Kasumi-1 (cell line): ENCODE data around the gene SERPINA3.
"Not testable (repeated sequence)": the region's sequence is repeated elsewhere in the genome, so short reads cannot be mapped to it uniquely, and the experiment has no call there.

ENCODE experiments used
- DNase-seq, 2 experiments: peaks; one replicate each; lab custom pipeline; 2025; lab: John Stamatoyannopoulos, UW

SERPINA3 gene

DNA sequence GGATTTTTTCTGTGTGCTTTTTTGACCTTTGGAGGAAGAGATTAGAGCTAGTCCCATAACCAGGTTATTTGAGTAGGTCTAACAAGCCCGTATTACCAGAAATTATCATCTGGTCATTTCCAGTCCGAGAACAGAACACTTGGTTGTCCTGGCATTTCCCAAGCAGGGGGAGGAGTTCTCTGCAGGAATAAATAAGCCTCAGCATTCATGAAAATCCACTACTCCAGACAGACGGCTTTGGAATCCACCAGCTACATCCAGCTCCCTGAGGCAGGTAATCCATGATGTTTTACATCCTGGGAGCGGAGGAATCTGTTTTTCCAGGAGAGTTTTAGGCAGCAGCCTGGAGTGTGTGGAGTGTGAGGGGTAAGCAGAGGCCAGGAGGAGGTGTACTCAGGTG, at the start of gene SERPINA3:
Gene SERPINA3, plus strand, starts transcription at position 218 of the 400 bp plus-strand sequence. CDS start 2,051 bp downstream, outside the sequence.
- no peak for DNase-seq

DNA sequence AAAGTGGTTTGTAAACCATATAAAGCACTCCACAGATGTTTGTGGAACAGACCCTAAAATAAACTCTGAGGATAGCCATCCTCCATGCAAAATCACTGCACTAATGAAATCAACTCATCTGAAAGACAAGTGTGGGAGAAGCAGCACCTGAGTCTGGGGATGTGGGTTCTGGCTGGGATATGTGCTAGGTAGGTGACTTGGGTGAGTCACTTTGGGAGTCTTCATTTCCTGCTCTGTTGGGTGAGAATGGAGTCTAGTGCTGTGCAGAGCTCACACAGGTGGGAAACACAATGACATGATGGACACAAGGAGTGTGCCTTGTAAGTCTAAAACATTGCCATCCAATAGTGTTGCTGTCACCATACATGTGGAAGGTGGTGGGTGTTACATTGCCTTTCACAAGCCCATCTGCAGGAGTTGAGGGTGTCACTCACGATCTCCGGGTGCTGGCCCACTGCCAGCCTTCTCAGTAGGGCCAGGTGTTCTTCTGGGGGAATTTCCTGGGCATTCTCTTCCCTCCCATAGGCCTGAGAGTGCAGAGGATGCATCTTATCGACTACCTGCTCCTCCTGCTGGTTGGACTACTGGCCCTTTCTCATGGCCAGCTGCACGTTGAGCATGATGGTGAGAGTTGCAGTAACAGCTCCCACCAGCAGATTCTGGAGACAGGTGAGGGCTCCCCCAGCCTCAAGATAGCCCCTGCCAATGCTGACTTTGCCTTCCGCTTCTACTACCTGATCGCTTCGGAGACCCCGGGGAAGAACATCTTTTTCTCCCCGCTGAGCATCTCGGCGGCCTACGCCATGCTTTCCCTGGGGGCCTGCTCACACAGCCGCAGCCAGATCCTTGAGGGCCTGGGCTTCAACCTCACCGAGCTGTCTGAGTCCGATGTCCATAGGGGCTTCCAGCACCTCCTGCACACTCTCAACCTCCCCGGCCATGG, 49.0 kb upstream of the SERPINA3 start:
- no peak for DNase-seq

DNA sequence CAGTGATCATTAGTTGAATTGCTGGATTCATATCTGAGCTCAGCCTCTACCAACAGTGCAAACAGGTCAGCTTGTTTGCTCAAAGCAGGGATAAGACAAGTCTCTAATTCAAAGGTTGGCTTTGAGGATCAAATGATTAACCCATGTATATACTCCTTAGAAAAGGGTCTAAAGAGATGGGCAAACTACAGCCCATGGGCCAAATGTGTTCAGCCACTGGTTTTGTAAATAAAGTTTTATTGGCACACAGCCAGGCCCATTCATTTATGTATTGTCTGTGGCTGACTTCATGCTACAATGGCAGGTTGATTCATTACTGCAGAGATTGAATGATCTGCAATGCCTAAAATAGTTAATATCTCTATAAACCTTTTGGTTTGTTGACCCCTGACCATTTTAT, 47.8 kb upstream of the SERPINA3 start:
- DNase-seq: no peak

DNA sequence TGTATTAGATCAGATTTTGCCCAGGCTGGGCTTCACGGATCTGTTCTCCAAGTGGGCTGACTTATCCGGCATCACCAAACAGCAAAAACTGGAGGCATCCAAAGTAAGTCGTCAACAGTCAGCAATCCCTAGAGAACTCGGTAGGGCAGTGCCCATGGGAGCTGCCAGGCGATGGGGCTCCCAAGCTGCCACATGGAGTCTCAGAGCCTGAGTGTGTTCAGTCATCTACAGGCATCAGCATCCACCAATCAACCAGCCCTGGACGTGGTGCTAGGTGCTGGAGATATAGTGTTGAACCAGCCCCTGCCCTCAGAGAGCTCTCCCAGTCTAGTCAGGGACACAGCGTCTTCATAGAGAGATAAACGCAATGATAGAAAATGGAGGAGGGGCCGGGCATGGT, 44.0 kb upstream of the SERPINA3 start:
- no peak for DNase-seq

DNA sequence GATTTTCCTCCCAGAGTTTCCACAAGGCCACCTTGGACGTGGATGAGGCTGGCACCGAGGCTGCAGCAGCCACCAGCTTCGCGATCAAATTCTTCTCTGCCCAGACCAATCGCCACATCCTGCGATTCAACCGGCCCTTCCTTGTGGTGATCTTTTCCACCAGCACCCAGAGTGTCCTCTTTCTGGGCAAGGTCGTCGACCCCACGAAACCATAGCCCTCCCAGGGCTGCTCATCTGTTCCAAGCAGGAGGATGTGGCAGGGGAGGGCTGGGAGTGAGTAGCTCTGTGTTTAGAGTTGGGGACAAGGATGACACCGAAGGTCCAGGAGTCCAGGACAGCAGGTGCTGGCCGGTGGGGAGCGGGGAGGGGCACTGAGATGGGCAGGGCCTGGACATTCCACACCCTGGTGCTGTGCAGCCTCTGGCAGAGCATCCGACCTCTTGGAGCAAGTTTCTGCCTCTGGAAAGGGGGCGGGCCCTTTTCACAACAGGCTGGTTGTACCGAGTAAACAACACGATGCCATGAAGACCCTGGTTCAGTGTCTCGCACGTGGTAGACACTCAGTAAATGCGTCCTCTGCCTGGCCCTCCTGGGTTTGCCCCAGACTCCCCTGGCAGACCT, 42.7 kb upstream of the SERPINA3 start:
- no peak for DNase-seq

DNA sequence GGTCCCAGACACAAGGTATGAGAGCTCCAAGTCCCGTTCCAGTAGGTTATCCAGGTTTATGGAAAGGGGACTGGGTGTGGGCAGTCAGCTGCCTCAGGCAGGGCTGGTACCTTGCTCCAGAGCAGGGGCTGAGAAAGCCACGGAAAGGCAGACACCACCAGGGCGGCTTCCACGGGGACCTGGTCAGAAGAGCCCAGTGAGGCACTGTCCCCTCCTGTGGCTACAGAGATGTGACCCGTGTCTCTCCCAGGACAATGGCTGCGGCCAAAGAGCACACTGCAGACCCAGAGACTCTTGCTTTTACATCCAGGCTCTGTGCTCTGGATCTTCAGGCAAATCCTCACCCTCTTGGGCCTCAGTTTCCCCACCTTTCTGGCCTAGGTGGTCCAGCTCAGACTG, 42.2 kb upstream of the SERPINA3 start:
- no peak for DNase-seq

DNA sequence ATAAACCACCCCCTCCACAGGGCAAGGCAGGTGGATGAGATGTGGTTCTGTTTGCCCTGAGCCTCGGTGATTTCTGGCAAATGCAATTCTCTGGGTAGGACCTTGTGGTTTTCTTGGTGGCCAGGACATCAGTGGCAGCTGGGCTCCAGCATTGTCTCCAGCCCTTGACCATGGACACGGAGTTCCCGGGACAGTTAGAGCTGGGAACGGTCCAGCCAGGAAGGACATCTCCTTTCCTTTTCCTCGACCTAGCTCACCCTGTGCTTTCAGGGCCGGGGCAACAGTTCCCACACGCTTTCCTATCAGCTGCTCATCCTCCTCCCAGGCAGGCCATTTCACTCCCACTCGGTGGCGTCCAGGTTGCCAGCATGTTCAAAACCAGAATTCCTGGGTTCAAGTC, 41.8 kb upstream of the SERPINA3 start:
- no peak for DNase-seq

DNA sequence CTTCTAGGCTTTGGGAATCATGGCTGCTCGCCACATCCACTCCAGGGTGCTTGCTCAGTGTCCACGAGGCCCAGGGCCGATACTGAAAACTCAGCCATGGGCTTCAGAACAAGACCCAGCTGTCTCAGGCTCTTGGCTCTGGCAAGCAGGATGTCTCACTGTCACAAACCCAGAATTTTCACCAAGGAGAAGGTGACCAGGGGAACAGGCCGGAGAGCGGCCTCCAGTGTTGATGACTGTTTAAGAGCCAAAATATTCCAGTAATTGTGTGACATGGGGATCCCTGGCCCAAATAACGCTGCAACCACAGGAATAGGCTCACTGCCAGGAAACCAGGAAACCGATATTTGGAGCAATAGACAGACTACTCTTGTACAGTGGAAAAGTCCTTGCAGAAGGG, 40.8 kb upstream of the SERPINA3 start:
- DNase-seq: no peak

DNA sequence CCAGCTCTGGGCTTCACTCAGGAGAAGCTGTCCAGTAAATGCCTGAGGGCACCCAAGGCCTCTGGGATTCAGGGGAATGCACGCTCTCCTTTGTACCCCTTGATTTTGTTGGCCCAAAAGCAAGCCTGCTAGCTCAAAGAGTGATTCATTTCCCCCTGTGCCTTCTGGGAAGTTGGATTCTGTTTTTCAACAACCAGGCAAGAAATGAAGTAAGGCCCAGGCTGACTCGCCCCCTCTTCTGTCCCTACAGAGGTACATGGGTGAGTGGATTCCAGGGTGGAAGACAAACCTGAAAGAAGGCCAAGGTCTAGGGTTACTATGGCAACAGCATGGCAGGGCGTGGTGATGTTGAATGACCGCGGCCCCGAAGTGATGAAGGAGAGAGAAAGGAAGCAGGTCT, 40.2 kb upstream of the SERPINA3 start:
- no peak for DNase-seq

DNA sequence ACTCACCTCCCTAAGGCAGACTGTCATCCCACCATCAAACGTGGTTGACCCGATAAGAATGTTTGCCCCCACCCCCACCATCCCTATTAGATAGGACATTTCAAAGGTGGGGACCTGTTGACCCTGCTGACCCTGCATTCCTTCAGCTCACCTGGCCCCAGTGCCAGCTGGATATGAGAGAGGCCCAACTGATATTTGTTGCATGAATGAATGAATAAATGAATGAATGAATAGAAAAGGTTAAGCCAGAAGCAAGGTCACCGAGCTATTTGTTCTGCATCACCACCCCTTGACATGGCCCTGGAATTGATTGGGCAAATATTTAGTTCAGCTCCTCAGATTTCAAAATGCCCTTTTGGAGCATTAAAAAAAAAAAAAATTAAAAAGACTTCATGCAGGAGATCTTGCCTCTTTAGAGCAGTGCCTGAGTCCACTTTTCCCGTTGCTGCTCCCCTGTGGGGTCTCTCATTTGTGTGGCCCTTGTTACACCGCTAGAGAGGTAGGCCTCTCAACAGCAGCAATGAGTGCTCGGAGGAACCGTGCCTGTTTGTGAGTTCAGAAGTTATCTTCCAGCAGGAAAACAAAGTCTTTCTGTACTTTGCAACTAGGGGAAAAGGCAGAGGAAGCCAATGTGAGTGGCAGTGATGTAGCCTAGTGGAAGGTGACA, 39.4 kb upstream of the SERPINA3 start:
- no peak for DNase-seq

DNA sequence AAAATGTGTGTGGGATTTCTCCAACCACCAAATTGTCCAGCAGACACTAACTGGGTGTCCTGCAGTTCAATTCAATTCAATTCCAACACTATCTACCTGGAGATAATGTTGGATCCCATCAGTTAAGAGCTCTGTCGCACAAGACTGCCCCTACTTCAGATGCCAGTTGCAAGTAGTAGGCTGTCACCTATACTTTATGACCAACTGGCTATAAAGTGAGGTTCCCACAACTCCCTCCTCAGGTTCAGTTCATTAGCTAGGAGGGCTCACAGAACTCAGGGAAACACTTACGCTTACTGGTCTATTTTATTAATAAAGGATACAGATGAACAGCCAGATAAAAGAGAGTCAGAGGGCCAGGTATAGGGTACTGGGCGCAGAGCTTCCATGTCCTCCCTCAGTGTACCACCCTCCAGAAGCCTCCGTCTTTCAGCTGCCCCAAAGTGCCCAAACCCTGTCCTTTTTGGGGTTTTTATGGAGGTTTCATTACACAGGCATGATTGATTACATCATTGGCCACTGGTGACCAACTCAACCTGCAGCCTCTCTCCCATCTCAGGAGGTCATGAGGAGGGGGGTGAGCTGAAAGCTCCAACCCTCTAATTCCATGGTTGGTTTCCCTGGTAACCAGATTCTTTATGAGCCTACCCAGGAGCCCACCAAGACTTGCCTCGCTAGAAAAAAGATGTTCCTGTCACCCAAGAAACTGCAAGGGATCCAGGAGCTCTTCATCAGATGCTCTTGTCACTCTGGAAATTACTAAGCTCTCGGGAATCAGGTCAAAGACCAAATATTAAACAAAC, 38.5 kb upstream of the SERPINA3 start:
- no peak for DNase-seq

DNA sequence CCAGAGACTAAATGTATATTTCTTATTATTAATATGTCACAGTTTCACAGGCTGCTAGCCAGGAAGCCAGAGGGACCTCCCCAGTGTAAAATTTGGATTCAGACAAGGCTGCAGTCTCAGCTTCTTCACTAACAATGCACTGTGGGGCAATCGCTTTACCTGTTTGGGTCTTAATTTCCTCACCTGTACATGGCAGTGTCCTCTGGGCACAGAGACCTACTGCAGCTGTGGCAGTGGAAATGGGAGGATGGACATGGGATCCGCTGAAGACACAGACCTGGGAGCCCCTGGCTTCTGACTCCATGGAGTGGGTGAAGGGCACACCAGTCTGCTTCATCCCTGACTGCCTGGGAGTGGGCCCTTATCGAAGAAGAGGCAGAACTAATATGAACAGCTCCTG, 37.9 kb upstream of the SERPINA3 start:
- DNase-seq: no peak

DNA sequence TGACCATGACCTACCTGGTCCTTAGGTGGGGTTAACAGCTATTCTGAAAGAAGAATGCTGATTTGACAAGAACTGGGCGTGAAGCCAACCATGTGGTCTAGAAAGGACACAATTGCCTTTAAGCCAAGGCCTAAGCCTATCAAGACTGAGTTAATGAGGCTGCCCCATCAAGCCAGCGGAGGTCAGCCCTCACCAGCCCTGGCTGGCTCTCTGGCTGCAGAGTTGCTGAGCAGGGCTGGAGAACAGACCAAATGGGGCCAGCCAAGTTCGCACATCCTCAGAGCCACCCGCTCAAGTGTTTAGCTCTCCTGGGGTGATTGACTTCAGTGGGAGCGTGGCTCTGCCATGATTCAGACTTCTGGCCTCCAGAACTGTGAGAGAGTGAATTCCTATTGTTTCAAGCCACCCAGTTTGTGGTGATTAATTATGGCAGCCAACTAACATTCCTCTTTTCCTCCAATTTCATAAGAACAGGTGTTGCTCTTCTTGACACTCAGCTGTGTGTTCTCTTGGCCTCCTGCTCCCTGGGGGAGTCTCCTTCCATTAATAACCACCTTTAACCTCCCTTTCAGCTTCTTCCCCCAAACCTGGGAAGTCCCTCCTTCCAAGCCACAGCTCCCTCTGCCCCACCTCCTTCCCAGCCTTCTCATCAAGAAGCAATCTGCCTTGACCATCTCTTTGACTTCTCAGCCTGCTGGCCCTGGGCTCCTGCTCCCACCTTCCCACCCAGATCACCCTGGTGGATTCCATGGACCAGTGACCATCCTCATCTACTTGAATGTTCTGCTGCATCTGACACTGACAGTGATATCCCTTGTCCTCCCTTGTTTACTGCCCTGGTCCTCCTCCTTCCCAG, 36.2 kb upstream of the SERPINA3 start:
- DNase-seq: no peak

DNA sequence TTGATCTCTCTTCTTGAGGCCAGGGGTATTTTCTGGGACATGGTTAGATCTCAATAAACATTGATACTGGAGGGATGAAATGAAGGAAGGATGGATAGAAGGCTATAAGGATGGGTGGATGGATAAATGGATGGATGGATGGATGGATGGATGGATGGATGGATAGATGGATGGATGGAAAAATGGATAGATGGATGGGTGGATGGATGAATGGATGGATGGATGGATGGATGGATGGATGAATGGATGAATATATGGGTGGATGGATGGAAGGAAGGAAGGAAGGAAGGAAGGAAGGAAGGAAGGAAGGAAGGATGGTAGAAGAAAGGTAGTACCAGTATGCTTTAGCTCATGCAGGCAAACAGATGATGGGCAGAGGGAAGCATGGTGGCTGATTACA, 34.7 kb upstream of the SERPINA3 start:
- not testable (repeated sequence) for DNase-seq

DNA sequence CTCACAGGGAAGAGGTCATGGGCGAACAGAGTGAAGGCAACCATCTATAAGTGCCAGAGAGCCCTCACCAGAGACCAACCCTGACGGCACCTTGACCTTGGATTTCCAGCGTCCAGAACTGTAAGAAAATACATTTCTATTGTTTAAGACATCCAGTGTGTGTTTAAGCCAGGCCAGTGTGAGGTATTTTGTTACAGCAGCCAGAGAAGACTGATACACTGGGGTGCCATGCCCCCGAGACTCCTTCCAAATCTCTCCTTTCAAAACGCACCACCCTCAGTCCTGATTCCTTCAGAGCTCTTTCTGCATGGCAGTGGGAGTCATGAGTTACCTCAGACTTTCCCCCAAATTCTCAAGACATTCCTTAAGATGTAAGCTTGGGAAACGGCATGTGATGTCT, 33.5 kb upstream of the SERPINA3 start:
- no peak for DNase-seq

DNA sequence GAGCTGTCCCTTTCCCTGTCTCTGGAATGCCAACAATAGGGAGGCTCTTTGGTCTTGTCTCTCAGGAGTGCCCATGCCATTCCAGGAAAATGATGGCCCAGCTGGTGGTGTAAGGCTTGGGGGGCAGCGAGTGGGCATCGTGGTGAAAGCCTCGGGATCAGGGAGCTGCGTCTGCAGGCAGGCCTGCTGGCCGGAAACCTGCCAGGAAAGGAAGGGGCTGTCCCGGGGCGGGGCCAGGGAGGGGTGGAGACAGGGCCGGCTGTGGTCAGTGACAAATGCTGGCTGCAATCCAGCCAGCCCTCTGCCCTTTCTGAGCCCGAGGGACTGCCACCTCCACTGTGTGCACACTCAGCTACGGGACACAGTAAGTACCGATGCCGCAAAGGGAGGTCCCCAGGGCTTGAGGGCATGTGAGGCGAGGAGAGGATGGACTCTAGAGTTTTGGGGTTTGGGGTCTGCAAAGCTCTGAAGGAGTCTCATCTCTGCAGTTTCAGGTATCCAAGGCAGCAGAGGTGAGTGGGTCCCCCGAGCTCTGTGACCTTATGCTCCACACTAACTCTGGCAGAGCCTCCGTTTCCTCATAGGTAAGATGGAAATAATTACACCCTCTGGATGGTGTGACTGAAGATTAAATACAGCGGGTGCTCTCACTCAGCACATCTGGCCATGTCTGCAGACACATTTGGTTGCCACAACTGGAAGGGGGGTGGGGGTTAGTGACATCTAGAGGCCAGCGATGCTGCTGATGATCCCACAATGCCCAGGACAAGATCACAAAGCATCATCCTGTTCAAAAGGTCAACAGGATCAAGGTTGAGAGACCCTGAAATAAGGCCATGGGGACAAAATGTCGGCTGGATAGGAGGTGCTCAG, 30.8 kb upstream of the SERPINA3 start, which contains the start of gene SERPINA5:
Gene SERPINA5, plus strand, starts transcription at position 300 of the 873 bp plus-strand sequence. CDS start 5,937 bp downstream, outside the sequence.
- no peak for DNase-seq

DNA sequence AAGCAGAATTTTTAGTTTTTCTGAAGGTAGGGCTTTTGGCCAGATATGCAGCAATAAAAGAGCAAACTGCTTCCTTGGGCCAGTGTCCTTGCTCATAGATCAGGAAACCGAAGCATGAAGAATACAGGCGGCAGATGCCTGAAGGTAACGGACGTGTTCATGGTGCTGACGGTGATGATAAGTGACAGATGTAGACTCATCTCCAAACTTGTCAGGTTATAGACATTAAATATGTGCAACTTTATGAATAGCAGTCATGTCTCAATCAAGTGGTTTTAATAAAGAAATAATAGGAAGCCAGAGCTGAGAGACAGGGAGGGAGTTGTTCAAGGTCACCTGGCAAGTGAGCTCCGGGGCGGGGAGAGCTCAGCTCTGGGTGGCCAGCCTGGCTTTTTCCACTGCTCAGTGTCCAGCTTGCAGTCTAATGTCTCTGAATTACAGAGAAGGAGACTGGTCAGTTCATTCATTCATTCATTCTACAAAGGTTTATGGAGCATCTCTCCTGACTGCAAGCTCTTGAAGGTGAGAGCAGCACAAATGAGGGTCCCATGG, 29.9 kb upstream of the SERPINA3 start:
- DNase-seq: no peak

DNA sequence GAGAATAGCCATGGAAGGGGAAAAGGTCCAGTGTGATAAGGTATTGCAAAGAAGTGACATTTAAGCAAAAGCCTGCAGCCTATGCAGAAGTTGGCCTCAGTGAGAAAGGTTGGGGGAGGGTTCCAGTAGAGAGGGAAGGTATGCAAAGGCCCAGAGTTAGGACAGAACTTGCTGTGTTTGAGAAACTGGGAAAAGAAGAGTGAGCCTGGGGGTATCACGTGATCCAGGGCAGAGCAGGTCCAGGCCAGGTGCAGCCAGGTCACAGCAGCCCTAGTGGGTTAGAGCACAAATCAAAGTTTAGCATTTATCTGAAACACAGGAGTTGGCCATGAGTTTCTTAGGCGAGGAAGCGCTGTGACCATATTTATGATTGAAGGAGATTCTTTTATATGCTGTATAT, 29.3 kb upstream of the SERPINA3 start:
- no peak for DNase-seq

DNA sequence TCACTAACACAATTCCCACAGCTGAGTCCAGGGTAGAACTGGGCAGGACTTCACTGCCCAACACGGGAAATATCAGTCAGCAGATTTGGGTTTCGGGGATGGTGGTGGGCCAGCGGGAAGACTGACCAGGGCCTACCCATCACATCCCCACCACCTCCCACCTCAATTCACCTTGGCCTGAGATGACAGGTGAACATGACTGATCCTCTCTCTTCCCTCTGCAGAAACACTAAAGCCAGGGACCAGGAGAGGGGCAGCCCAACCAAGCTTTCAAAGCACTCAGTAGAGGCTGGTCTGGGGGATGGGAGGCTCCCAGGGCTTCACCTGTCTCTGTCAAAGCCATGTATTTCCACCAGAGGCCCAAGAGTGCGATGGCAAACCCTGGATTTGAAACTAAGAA, 28.6 kb upstream of the SERPINA3 start:
- no peak for DNase-seq
